ENCODE data around the gene SNX17.
A peak's percentile ranks its signal among the peaks of the same experiment; 100 is the strongest.

SNX17 gene

DNA sequence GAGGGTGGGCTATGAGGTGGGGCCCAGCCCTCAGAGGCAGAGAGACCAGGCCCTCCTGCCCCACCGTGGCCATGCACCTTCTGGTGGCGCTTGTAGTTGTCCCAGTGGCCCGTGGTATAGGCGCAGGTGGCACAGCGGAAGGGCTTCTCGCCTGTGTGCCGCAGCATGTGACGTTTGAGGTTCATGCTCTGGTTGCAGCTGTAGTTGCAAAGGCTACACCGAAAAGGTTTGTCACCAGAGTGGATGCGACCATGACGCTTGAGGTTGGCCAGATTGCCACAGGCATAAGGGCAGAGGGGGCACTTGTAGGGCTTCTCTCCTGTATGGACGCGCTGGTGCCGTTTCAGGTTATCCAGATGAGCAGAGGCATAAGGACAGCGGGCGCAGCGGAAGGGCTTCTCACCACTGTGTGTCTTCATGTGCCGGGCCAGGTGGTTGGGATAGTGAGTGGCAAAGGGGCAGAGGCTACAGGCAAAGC lies 7.2 kb downstream of the SNX17 start:
- Mint-ChIP-seq H3K9me3 (no peaks in the 10 kb centered on the region), H3K4me1 (peaks cover 57% of the 10 kb centered on the region), H3K4me3 (no peak overlapping the region), H3K27ac (peak overlapping the region; percentile 85), H3K36me3 (peaks cover 100% of the 10 kb centered on the region)
- ATAC-seq (no peak), DNase-seq (ENCODE audit: low spot score in 2 of 2) (no peak)

DNA sequence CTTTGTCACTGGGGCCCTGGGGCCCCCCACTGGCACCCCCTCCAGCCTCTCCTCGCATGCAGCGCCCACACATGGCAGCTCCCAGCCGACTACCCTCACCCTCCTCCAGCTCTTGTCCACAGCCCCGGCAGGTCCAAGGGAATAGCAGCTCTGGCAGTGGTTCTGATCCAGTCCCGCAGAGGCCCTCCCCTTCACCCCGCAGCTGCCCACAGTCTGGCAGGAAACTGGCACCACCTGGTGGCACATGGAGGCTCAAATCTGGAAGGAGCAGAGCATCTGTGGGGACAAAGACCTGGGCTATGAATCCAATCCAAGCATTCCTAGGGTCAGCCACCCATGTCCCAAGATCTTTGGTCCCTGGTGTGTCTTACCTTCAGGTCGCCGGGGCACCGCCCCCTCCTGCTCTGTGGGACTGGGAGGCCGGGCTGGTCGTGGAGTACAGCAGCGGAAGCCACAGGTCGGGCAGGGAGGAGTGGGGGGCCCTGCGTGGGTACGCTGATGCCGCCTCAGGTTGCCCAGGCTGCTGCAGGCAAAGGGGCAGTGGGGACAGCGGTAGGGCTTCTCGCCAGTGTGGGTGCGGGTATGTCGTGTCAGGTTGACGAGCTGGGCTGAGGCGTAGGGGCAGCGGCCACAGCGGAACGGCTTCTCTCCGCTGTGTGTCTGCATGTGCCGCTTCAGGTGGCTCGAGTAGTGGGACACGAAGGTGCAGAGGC lies 7.8 kb downstream of the SNX17 start:
- H3K36me3 Mint-ChIP-seq: peaks cover 100% of the 10 kb centered on the region
- ATAC-seq (no peak), DNase-seq (ENCODE audit: low spot score in 2 of 2) (no peak)
- H3K27ac Mint-ChIP-seq: peak overlapping the region; percentile 96
- H3K4me3 Mint-ChIP-seq: no peak overlapping the region
- no peaks in the 10 kb centered on the region for H3K9me3 Mint-ChIP-seq
- H3K4me1 Mint-ChIP-seq: peaks cover 51% of the 10 kb centered on the region

DNA sequence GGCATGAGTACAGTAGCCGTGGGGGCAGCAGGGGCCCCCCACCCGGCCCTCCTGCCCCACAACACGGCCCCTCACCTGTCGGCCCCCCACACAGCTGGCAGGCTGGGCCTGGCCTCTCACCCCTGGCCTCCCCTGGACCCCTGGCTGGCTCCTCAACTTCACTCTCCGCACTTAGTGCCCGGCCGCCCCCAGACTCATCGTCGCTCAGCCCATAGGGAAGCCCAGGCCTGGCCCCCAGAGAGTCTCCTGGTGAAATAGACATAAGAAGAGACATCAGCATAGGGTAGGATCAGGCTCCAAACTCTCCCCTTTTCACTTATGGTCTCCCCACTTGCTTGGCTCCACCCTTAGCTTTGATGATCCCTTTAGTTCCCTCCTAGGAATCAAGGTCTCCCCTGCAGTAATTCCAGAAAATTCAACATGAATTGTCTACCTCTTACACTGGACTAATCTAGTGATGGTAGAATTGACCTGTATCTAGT lies 8.4 kb downstream of the SNX17 start:
- Mint-ChIP-seq H3K27ac (peak overlapping the region; percentile 96), H3K4me3 (peak overlapping the region; percentile 82), H3K4me1 (peaks cover 51% of the 10 kb centered on the region), H3K9me3 (no peaks in the 10 kb centered on the region), H3K36me3 (peaks cover 100% of the 10 kb centered on the region)
- no peak for DNase-seq (ENCODE audit: low spot score in 2 of 2)
- no peak for ATAC-seq

DNA sequence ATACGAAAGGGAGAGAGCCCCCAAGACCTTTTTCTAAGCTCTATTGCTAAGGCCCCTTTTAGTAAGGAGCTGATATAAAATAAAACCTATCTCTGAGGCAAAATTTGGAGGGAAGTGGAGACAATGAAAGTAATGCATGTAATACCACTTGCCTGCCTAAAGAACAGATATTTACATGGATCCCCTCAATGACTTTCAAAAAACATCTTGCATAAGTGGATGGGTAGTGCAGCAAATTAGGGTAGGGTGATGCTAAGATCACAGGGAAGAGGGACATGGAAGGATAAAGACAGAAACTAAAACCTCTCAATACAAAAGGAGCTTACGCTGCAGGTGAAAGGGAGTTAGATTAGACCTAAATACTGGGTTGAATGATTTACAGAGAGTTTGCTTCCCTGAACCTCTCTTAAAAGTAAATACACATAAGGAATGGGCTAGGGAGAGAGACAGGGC lies 9.0 kb downstream of the SNX17 start:
- DNase-seq (ENCODE audit: low spot score in 2 of 2) (no peak), ATAC-seq (no peak)
- Mint-ChIP-seq H3K27ac (peak overlapping the region; percentile 96), H3K4me1 (peaks cover 51% of the 10 kb centered on the region), H3K9me3 (no peaks in the 10 kb centered on the region), H3K4me3 (peak overlapping the region; percentile 82), H3K36me3 (peaks cover 100% of the 10 kb centered on the region)

DNA sequence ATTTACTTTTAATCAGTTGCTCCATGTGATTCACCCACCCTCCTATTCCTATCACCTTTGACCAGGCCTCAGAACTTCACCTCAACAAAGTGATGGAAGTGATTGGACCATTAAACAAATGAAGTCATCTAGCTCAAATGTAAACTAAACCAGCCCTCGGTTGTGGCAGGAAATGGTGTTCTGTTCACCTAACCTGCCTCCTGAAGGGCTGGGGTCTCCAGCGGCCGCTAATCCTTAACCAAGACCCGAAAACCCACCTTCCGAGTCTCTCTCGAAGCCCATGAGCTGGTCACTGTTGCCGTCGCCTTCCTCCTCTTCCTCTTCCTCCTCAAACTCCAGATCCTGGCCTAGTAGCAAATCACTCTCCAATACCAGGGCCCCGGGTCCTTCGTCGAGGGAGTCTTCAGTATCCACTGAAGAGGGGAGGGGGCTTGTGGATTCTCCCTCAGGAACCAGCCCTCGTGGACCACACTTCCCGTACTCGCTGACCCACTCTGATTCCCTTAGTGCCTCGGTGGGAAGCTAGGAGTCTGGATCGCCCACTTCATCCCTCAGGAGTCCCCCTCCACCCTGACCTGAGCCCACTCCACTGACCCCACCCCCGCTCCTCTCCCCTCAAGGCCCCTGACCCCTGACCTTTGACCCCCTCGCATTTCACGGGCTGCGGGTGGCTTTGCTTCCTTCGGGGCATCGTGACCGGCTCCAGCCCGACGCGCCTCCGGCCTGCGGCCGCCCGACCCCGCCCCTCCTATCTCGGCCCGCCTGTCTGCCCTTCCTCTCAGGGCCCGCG lies 9.6 kb downstream of the SNX17 start:
- ATAC-seq (peak; percentile 67), DNase-seq (ENCODE audit: low spot score in 2 of 2) (no peak)
- peak overlapping the region; percentile 96 for H3K27ac Mint-ChIP-seq
- peak overlapping the region; percentile 82 for H3K4me3 Mint-ChIP-seq
- no peaks in the 10 kb centered on the region for H3K9me3 Mint-ChIP-seq
- H3K36me3 Mint-ChIP-seq: peaks cover 100% of the 10 kb centered on the region
- peaks cover 51% of the 10 kb centered on the region for H3K4me1 Mint-ChIP-seq

DNA sequence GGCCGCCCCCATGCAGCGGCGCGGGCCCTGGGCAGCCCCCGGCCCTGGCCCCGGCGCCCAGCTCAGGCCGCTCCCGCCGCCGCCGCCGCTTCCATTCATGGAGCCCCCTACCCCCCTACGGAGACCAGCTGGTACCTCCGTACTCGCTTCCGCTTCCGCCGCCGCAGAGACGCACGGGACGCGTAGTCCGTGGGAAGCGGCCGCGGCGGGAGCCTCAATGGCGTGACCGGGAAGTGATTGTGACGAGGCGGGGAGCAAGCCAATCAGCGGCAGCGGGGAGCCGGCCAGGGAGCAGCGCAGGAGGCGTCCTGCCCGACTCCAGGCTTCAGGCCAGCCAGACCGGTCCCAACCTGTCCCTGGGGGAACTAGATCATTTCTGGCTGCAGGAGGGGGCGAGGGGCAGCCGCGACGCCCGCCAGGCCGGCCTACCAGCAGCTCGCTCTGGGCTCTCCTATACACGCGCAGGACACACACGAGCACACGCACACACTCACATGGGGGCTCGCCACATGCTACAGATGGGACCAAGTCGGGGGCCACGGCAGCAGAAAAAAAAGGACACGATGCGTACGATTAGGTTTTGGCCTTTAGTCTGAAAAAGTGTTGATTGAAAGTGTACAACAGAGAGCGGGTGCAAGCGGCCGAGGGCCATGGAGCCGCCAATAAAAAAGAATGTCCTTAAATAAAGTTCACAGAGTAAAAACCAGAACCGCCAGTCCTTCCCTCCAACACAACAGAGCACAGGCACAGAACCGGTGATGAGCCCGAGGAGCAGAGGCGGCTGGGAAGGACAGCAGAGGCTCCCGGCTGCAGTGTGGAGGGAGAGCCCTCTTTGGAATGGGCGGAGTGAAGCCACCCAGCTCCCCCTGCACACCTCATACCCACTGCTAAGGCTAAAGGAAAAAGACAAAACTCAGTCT lies 10.5 kb downstream of the SNX17 start, which contains the start of gene ZNF513:
Gene ZNF513, minus strand, starts transcription at position 109 of the 920 bp plus-strand sequence. CDS start 208 bp downstream, outside the sequence.
- ATAC-seq (peak; percentile 93), DNase-seq (ENCODE audit: low spot score in 2 of 2) (peak; percentile 73 to 93)
- Mint-ChIP-seq H3K4me1 (peaks cover 46% of the 10 kb centered on the region), H3K9me3 (no peaks in the 10 kb centered on the region), H3K36me3 (peaks cover 100% of the 10 kb centered on the region), H3K4me3 (peak within 1 kb of the TSS; percentile 82), H3K27ac (peak within 1 kb of the TSS; percentile 96)

DNA sequence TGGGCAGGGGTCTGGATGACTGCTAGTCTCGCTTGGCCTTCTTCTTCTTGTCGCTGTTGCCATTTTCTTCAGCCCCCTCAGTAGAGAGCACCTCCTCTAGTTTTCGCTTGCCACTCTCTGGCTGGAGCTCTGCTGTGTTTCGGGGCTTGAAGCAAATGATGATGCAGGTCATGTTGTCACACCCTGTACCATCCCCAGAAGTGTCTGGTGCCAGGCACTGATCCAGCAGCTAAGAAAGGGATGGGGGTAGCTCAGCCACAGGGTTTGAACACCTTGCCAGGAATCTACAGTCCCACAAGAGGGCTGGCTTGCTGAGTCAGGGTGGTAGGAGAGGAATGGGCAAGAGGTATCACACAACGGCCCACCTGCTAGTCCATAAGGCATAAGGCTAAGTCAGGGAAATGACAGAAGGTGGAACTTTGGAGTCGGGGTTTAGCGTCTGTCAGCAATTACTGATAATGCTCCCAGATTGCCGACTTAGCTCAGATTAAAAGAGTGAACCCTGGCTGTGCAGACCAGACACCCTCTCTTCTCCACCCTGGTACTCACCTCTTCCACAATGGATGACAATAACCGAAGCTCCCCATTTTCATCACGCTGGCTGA lies 11.3 kb downstream of the SNX17 start:
- no peaks in the 10 kb centered on the region for H3K9me3 Mint-ChIP-seq

DNA sequence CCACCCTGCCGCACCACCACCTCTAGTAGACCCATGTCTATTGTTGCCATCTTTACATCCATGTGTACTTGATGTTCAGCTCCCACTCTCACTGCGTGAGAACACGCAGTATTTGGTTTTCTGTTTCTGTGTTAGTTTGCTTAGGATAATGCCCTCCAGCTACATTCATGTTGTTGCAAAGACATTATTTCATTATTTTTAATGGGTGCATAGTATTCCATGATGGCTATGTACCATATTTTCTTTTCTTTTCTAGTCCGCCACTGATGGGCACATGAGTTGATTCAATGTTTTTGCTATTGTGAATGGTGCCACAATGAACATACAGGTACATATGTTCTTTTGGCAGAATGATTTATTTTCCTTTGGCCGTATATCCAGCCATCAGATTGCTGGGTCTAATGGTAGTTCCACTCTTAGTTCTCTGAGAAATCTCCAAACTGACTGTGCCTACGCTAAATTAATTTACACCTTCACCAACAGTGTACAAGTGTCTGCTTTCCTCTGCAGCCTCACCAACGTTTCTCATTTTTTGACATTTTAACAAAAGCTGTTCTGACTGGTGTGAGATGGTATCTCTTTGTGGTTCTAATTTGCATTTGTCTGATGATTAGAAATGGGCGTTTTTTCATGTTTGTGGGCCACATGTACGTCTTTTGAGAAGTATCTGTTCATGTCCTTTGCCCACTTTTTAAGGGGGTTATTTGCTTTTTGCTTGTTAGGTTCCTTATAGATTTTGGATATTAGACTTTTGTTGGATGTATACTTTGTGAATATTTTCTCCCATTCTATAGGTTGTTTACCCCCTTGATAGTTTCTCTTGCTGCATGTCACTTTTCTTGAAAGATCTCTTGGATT lies 20.6 kb downstream of the SNX17 start:
- H3K36me3 Mint-ChIP-seq: peaks cover 66% of the 10 kb centered on the region
- H3K4me3 Mint-ChIP-seq: peak overlapping the region; percentile 49
- peaks cover 19% of the 10 kb centered on the region for H3K4me1 Mint-ChIP-seq
- ATAC-seq (peak; percentile 64), DNase-seq (ENCODE audit: low spot score in 2 of 2) (no peak)
- H3K9me3 Mint-ChIP-seq: no peaks in the 10 kb centered on the region
- H3K27ac Mint-ChIP-seq: peak overlapping the region; percentile 88

More for the DNA sequence above, 11.3 kb downstream of the SNX17 start:
- Mint-ChIP-seq H3K4me1 (peaks cover 45% of the 10 kb centered on the region), H3K36me3 (peaks cover 99% of the 10 kb centered on the region), H3K27ac (peak overlapping the region; percentile 96), H3K4me3 (peak overlapping the region; percentile 82)
- ATAC-seq (no peak), DNase-seq (ENCODE audit: low spot score in 2 of 2) (no peak)

DNA sequence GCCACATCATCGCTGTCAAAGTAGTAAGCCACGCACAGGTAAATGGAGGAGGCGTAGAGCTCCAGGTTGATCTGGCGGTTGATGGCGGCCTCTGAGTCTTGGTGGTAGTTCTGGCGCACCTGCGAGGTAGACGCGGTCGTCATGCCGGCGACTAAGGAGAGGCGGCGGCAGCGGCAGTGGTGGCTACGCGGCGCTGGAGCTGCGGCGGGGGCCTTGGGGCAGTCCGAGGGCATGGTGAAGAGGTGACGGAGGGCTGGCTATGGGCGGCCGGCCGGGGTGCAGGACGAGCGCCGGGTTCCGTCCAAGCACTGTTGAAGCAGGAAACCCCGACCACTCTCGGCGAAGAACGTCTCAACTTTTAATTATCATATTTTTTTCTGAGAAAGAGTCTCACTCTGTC lies 22.8 kb downstream of the SNX17 start:
- Mint-ChIP-seq H3K4me1 (peaks cover 26% of the 10 kb centered on the region), H3K9me3 (no peaks in the 10 kb centered on the region), H3K4me3 (no peak overlapping the region), H3K36me3 (peaks cover 64% of the 10 kb centered on the region), H3K27ac (no peak overlapping the region)
- DNase-seq (ENCODE audit: low spot score in 2 of 2): no peak
- ATAC-seq: no peak

DNA sequence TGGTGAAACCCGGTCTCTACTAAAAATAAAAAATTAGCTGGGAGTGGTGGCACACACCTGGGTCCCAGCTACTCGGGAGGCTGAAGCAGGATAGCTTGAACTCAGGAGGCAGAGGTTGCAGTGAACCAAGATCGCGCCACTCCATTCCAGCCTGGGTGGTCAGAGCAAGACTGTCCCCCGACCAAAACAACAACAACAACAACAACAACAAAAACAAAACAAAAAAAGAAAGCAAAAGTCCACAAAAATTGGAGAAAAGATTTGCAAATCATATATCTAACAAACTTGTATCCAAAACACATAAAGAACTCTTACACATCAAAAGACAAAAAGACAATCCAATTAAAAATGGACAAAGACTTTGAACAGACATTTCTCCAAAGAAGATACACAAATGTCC lies 28.5 kb downstream of the SNX17 start:
- Mint-ChIP-seq H3K27ac (peak overlapping the region; percentile 43), H3K36me3 (peaks cover 85% of the 10 kb centered on the region), H3K4me3 (no peak overlapping the region), H3K9me3 (no peaks in the 10 kb centered on the region), H3K4me1 (peaks cover 25% of the 10 kb centered on the region)
- no peak for DNase-seq (ENCODE audit: low spot score in 2 of 2)
- ATAC-seq: no peak

DNA sequence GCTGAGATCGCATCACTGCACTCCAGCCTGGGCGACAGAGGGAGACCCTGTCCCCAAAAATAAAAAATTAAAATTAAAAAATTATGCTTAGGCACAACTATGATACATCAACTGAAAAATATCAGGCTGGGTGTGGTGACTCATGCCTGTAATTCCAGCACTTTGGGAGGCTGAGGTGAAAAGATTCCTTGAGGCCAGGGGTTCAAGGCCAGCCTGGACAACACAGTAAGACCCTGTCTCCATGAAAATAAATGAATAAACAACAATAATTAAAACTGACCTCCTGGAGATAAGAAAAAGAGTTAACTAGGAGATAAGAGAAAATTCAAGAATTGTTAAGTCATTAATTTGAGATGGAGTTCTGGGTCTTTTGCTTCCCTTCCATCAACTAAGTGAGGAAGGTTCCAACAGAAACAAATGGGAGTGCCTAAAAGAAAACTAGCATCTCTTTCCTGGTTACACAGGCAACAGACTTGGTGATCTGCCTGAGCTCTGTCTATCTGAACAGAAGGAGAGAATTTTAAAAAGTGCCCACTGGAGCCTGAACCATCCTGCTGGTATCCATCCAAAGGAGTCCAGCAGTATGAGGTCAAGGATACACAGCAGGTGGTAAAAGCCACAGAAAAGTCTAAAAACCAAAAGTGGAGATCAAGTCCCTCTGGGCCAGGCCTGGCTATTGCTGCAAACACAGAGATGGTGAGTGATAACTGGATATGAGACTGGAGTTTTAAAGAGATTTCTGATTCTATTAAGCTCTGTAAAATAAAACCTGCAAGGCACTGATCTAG lies 30.1 kb downstream of the SNX17 start:
- Mint-ChIP-seq H3K4me1 (peaks cover 25% of the 10 kb centered on the region), H3K27ac (peak overlapping the region; percentile 38), H3K9me3 (no peaks in the 10 kb centered on the region), H3K36me3 (peaks cover 86% of the 10 kb centered on the region), H3K4me3 (no peak overlapping the region)
- DNase-seq (ENCODE audit: low spot score in 2 of 2) (no peak), ATAC-seq (no peak)

DNA sequence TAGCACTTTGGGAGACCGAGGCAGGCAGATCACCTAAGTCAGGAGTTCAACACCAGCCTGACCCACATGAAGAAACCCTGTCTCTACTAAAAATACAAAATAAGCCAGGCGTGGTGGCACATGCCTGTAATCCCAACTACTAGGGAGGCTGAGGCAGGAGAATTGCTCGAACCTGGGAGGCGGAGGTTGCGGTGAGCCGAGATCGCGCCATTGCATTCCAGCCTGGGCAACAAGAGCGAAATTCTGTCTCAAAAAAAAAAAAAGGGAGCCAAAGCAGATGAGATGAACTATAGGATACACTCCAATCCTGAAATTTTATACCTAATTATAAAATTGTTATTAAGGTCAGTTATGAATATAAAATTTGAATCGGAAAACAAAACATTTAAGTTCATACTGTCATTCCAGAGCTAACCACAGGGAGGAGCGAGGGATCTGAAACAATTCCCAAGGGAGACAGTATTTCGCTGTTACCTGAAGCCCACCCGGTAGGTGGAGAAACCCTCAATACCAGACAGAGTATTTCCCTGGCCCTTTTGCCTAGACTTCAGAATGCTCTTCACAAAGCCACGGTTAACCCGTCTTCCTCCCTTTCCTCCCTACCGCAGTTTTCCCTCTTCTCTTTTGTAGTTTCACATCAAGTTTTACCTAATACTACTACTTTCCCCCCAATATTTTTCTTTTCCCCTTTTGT lies 37.5 kb downstream of the SNX17 start:
- DNase-seq (ENCODE audit: low spot score in 2 of 2): no peak
- Mint-ChIP-seq H3K4me3 (peak overlapping the region; percentile 73), H3K36me3 (peaks cover 61% of the 10 kb centered on the region), H3K4me1 (peaks cover 40% of the 10 kb centered on the region), H3K27ac (peak overlapping the region; percentile 85), H3K9me3 (peaks cover 3% of the 10 kb centered on the region)
- no peak for ATAC-seq

All from stimulated activated effector memory CD8-positive, alpha-beta T cell treated with anti-CD3 and anti-CD28 coated beads, Interleukin-12 subunit alpha, Interleukin-12 subunit beta, amount 100 ng/mL, for 72 hours (primary cell).